ENCODE results near the gene CYFIP2.

Gene CYFIP2

DNA sequence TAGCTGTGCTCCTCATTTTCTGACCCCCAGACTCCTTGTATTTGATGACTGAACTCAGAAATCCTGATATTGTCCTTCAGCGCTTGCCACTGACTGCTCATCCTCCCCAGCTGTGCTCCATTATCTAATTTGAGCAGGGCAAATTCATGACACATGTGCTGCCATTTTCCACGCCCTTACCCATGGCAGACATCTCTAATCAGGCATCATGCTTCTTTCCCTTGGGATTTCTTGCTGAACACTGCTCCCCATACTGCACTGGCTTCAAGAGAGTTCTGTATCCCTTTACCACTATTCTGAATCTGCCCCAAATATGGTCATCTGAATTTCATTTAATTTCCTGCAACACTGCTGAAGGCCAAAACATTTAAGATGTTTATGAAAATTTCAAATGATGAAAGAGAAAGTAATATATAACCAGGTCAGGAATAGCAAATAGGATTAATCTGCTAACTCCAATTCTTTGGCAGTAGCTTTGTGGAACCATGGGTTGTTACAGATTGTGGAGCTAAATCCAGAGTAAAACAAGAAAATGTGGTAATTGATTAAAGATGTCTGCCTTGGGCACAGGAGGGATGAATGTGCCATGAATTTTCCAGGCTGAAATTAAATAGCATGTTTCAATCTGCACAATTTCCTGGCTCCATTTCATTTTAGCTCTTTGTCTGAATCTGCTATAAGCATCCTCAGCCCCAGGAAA lies 93.6 kb downstream of the CYFIP2 start:
- no peak for DNase-seq (ENCODE audit: low read depth)

- no peak for DNase-seq (ENCODE audit: low read depth)
Measured at GRCh38 chr5:157362012-157362411, 96.1 kb downstream of the CYFIP2 start.

DNA sequence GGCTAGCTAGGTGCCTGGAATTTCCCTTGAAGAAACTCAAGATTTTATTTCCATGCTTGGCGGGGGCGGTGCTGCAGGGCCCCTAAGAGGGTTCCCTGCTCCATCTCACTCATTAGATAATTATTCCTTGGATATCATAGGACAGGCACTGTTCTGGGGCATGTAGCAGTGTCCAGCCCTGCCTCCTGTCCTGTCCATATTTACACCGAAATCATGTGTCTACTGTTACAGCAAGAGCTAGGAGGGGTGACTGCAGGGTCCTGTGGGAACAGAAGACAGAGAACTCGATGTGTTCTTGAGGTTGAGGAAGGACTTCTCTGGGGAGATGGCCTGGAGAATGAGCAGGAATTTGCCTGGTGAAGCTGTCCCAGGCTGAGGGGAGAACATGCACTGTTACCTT lies 96.6 kb downstream of the CYFIP2 start:
- DNase-seq (ENCODE audit: low read depth) = no peak

- DNase-seq (ENCODE audit: low read depth) = no peak
Measured at GRCh38 chr5:157362982-157363381, 97.1 kb downstream of the CYFIP2 start.

- no peak for DNase-seq (ENCODE audit: low read depth)
Measured at GRCh38 chr5:157365732-157366131, 99.8 kb downstream of the CYFIP2 start.

DNA sequence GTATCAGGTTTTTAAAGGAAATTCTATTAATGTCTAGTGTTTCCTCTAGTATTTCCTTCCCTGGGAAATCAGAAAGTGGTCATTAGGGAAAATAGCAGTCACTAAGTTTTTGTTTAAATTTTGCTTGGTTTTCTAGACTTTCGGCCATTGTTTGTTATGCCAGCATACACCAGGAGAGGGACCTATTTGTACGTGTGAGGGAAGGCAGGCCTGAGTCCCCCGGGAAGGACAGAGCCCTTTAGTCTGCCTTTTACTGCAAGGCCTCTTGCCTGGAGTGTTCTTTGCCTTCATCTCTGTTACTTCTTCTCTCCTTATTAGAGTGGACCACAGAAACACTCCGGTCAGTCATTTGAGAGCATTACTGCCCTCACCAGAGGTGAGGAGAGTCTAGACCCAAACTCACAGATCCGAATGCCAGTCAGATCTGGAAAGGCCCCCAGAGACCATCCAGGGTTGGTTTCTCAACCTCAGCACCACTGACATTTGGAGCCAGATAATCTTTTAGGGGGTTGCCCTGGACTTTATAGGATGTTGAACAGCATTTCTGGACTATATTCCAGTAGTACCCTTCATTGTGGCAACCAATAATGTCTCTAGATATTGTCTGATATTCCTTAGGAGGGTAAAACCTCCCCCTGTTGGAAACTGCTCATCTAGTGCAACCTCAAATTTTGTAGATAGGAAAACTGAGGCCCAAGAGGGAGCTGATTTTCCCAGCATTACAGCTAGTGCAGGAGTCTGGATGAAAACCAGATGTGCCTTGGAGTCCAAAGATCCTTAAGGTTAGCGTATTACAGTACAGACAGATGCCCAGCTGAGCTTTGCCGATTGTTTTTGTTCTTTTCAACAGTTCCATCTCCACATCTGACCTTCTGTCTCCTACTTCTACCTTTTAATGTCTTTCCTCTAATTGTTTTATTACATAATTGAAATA lies 101.1 kb downstream of the CYFIP2 start:
- no peak for DNase-seq (ENCODE audit: low read depth)

- no peak for DNase-seq (ENCODE audit: low read depth)
Measured at GRCh38 chr5:157369507-157369906, 103.6 kb downstream of the CYFIP2 start.

- no peak for DNase-seq (ENCODE audit: low read depth)
Measured at GRCh38 chr5:157370967-157371366, 105.0 kb downstream of the CYFIP2 start.

DNA sequence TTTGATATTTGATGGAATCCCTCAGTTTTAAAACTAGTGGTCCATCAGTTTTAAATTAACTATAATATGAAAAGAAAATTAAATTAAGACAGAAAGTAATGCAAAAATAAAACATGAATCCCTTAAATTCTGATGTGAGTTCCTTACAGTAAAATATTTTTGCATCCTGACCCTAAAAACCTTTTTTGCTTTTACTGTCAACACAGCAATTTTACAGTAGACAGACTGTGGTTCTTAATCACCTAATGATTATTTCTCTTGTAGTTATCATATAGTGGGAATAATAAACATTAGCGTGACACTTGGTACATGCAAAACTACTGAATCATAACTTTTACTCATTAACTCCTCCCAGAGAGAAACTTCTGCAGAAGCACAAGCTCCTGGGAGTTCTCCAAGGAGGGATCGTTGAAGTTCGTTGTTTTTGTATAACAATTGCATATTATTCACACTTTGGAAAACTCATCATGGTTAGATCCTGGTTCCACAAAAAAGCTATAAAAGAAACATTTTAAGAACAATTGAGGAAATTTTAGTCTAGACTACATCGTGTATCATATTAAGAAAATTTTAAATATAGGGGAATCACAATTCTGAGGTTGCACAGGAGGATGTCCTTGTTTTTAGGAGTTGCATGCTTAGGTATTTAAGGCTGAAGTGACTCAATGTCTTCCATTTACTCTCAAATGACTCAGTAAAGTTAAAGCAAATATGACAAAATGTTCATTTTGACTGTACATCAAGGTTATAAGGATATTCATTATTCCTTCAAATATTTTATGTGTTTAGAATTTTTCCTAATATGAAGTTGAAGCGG lies 105.9 kb downstream of the CYFIP2 start:
- no peak for DNase-seq (ENCODE audit: low read depth)

- DNase-seq (ENCODE audit: low read depth) = no peak
Measured at GRCh38 chr5:157372472-157372822, 106.5 kb downstream of the CYFIP2 start.

DNA sequence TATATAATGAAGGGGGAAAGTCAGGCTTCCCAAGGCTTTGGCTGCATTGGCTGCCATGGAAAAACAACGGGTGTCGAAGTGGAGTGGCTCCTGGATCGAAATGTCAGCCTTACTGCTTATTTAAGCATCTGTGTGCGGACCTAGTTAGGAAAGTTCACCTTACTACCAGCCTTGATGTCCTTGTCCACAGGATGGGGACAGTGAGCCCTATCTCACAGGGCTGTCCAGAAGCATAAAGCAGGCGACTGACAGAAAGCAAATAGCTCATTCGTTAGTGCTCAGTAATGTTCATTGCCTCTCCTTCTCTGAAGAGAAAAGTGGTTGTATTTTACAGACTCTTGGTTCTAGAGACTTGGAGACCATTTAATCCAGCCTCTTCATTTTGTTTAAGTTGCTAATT lies 112.6 kb downstream of the CYFIP2 start:
- no peak for DNase-seq (ENCODE audit: low read depth)

DNA sequence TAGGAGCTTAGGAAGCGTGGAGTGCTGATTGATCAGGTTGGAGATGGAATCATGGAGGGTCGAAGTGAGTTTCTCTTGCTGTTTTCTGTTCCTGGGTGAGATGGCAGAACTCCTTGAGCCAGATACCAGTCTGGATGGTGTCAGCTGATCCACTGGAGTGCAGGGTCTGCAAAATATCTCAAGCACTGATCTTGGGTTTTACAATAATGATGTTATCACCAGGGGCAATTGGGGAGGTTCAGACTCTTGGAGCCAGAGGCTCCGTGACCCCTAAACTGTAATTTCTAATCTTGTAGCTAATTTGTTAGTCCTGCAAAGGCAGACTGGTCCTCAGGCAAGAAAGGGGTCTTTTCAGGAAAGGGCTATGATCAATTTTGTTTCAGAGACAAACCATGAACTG lies 114.1 kb downstream of the CYFIP2 start:
- DNase-seq (ENCODE audit: low read depth) = no peak

DNA sequence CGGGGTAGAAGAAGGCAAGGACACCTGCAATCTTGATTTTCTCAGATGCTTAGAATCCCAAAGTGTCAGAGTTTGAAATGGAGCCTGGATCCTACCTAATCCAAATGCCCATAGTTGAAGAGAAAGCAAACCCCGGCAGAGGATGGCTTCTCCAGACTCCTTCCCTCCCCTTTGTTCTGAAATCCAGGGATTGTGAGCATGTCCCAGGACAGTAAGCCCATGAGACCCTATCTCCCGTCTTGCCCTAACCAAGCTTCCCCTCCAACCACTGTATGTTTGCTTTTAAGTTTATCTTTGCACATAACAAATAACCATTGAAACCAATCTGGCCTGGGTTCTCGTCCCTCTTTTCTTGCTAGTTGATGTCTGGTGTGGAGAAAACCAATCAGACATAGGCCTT lies 115.8 kb downstream of the CYFIP2 start:
- DNase-seq (ENCODE audit: low read depth) = no peak

DNA sequence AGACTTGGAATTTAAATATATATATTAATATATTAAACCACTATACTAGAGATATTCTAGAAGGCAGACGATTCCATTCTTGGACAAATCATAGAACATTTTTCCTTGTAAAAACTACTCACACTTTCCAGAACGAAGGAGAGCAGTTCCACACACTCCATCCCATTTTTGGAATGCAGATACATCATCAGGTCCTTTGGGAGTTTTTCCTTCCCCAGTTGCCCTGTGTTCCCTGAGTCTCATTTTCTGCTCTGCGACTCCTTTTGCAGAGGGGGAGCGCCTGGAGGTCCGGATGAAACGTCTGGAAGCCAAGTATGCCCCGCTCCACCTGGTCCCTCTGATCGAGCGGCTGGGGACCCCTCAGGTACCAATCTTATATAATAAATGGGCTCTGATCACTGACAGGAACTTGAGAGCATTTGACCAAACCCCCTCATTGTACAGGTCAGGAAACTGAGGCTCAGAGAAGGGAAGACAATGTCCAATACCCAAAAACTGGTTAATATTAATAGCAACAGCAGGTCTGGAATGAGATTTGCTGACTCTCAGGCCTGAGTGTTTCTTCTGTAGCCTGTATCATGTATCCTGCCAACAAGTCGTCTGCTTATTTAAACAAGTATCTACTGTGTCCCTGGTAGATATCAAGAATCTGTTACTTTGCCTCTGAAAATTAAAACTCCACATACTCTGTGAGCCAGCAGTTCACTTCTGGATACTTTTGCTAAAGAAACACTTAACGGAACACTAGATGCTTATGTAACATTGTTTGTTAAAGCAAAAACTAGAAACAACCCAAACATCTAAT lies 117.3 kb downstream of the CYFIP2 start:
- DNase-seq (ENCODE audit: low read depth) = no peak

- no peak for DNase-seq (ENCODE audit: low read depth)
Measured at GRCh38 chr5:157384971-157385709, 119.2 kb downstream of the CYFIP2 start.

- no peak for DNase-seq (ENCODE audit: low read depth)
Measured at GRCh38 chr5:157387041-157387563, 121.2 kb downstream of the CYFIP2 start.

GRCh38 chr5:157387683-157388093 lies 121.8 kb downstream of the CYFIP2 start:
- DNase-seq (ENCODE audit: low read depth) = no peak

- no peak for DNase-seq (ENCODE audit: low read depth)
Measured at GRCh38 chr5:157388111-157388710, 122.3 kb downstream of the CYFIP2 start.

DNA sequence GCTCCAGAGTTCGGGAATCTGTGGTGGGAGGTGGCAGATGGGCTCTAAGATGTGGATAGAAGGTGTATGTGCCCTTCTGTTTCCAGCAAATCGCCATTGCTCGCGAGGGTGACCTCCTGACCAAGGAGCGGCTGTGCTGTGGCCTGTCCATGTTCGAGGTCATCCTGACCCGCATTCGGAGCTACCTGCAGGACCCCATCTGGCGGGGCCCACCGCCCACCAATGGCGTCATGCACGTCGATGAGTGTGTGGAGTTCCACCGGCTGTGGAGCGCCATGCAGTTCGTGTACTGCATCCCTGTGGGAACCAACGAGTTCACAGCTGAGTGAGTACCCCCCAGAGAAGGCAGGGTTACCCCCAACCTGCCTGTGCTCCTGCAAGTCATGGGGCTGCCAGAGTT lies 123.2 kb downstream of the CYFIP2 start:
- DNase-seq (ENCODE audit: low read depth) = no peak

- DNase-seq (ENCODE audit: low read depth) = no peak
Measured at GRCh38 chr5:157390133-157390532, 124.2 kb downstream of the CYFIP2 start.

Measured in stimulated activated CD4-positive, alpha-beta T cell treated with anti-CD3 and anti-CD28 coated beads, Interleukin-2, amount 100 ng/mL, for 4 hours (primary cell).